Loucy (cell line): ENCODE measurements around the gene PCSK5.

Experiments
- H2AFZ ChIP-seq: fragments of 200-600 bp; sonication (generic); 2 replicates; pipeline ENCODE4 v1.6.0; 2016; ENCODE audit warnings: antibody characterized with exemption, mild to moderate bottlenecking, low read length, moderate library complexity
- H3F3A ChIP-seq: fragments of 200-600 bp; 2 replicates; pipeline ENCODE4 v1.6.0; 2016; ENCODE audit warnings: antibody characterized with exemption, low read depth, mild to moderate bottlenecking
- H3K27me3 ChIP-seq: fragments of 200-600 bp; sonication (generic); 2 replicates; pipeline ENCODE4 v1.6.1; 2014; ENCODE audit warnings: low read length, mild to moderate bottlenecking; ENCODE audit not compliant: insufficient read depth, poor library complexity, severe bottlenecking
- H3K36me3 ChIP-seq: fragments of 200-600 bp; sonication (generic); 2 replicates; pipeline ENCODE4 v1.6.1; 2016; ENCODE audit warnings: low read length; ENCODE audit not compliant: insufficient read depth
- H3K4me1 ChIP-seq: fragments of 200-600 bp; sonication (generic); 2 replicates; pipeline ENCODE4 v1.5.1; 2014; ENCODE audit warnings: low read length, mild to moderate bottlenecking; ENCODE audit not compliant: insufficient read depth, poor library complexity, severe bottlenecking
- H3K4me2 ChIP-seq: fragments of 200-600 bp; sonication (generic); 2 replicates; pipeline ENCODE4 v1.6.0; 2014; ENCODE audit warnings: antibody characterized with exemption, low read length, low read depth, mild to moderate bottlenecking; ENCODE audit not compliant: poor library complexity, severe bottlenecking
- H3K4me3 ChIP-seq: fragments of 200-600 bp; sonication (generic); 2 replicates; pipeline ENCODE4 v1.5.1; 2014; ENCODE audit warnings: low read length, mild to moderate bottlenecking, mixed read lengths; ENCODE audit not compliant: poor library complexity, severe bottlenecking
- H3K79me2 ChIP-seq: fragments of 200-600 bp; sonication (generic); 2 replicates; pipeline ENCODE4 v1.6.1; 2014; ENCODE audit warnings: low read length; ENCODE audit not compliant: insufficient read depth
- H3K9ac ChIP-seq: fragments of 200-600 bp; sonication (generic); 2 replicates; pipeline ENCODE4 v1.6.0; 2014; ENCODE audit warnings: mild to moderate bottlenecking, low read depth, low read length, moderate library complexity; ENCODE audit not compliant: poor library complexity, severe bottlenecking
- H3K9me2 ChIP-seq: fragments of 200-600 bp; sonication (generic); replicated peaks from 2 replicates; pipeline ENCODE4 v1.6.1; 2016; ENCODE audit warnings: low read depth, low read length, mixed read lengths
- H3K9me3 ChIP-seq: fragments of 200-600 bp; sonication (generic); 2 replicates; pipeline ENCODE4 v1.6.1; 2014; ENCODE audit warnings: mild to moderate bottlenecking, antibody characterized with exemption, low read length, low read depth; ENCODE audit not compliant: insufficient read depth
- H4K20me1 ChIP-seq: fragments of 200-600 bp; sonication (generic); 2 replicates; pipeline ENCODE4 v1.6.0; 2014; ENCODE audit warnings: antibody characterized with exemption, low read length, mild to moderate bottlenecking; ENCODE audit not compliant: insufficient read depth, poor library complexity, severe bottlenecking
- EZH2phosphoT487 ChIP-seq: fragments of 200-600 bp; IDR thresholded peaks from 2 replicates; pipeline ENCODE4 v1.6.1; 2018; ENCODE audit warnings: antibody characterized with exemption, mild to moderate bottlenecking, moderate library complexity, borderline replicate concordance
- TF ChIP-seq, protein P1 (sequence below): fragments of 200-600 bp; sonication (generic); conservative IDR thresholded peaks from 2 replicates; pipeline ENCODE4 v1.5.1; 2014; ENCODE audit warnings: mild to moderate bottlenecking, antibody characterized with exemption, low read length

Gene PCSK5

DNA sequence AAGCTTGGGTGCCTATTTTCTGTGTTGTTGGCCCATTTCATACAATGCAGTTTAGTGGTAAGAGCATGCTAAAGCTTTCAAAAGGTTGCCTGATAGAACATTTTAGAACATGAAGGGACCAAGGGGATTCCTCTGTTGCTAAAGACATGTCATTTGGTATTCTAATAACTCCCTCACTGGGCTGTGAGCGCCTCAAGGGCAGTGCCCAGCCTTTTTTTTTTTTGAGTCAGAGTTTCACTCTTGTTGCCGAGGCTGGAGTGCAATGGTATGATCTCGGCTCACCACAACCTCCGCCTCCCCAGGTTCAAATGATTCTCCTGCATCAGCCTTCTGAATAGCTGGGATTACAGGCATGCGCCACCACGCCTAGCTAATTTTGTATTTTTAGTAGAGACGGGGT is 77.1 kb downstream of the PCSK5 start:
- Histone ChIP-seq H3K9ac (no peak overlapping the region), H3K9me2 (no peaks in the 10 kb centered on the region), H3K36me3 (no peaks in the 10 kb centered on the region), H3K4me3 (no peak overlapping the region), H3K4me2 (no peak overlapping the region), H2AFZ (no peak overlapping the region), H4K20me1 (no peaks in the 10 kb centered on the region), H3K27me3 (no peaks in the 10 kb centered on the region), H3F3A (no peaks in the 10 kb centered on the region), H3K9me3 (no peaks in the 10 kb centered on the region), H3K4me1 (no peaks in the 10 kb centered on the region), H3K79me2 (no peaks in the 10 kb centered on the region)
- TF ChIP-seq, protein P1, sequence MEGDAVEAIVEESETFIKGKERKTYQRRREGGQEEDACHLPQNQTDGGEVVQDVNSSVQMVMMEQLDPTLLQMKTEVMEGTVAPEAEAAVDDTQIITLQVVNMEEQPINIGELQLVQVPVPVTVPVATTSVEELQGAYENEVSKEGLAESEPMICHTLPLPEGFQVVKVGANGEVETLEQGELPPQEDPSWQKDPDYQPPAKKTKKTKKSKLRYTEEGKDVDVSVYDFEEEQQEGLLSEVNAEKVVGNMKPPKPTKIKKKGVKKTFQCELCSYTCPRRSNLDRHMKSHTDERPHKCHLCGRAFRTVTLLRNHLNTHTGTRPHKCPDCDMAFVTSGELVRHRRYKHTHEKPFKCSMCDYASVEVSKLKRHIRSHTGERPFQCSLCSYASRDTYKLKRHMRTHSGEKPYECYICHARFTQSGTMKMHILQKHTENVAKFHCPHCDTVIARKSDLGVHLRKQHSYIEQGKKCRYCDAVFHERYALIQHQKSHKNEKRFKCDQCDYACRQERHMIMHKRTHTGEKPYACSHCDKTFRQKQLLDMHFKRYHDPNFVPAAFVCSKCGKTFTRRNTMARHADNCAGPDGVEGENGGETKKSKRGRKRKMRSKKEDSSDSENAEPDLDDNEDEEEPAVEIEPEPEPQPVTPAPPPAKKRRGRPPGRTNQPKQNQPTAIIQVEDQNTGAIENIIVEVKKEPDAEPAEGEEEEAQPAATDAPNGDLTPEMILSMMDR = no peak
- no peak for TF ChIP-seq EZH2phosphoT487

DNA sequence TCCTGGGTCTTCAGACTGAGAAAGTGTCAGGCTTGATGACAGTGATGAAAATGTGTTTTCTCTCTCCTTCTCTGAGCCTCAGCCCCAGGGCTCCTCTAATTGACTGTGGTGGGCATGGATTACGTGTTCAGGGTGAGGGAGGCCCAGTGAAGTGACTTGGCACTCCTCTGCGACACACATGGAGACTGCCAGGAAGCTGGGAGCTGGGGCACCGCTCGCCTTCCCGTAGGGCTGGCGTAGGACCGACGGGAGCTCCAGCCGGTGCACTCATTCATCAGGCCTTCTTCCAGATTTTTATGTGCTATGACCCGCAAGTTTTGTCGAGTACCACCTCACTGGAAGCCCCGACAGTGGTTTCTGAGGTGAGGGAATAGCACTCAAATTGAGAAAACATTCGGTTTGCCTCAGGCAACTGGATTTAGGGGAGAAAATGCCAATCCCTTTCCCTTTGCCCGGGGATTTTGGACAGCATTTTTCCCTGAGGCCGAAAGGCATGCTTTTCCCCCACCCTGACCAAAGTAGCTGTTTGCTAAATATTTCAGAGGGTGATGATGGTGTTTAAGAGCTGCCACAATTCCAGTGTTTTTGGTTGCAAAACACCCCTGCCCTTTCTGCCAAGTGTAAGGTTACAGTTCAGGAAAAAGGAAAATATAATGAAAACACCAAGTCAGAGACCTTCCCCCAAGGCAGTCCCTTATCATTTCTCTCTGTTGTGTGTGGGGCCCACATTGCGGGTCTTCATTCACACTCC is 83.7 kb downstream of the PCSK5 start:
- no peaks in the 10 kb centered on the region for H3K4me1 ChIP-seq
- H3K9me3 ChIP-seq = no peaks in the 10 kb centered on the region
- no peaks in the 10 kb centered on the region for H3K9me2 ChIP-seq
- no peaks in the 10 kb centered on the region for H3K27me3 ChIP-seq
- no peak overlapping the region for H3K9ac ChIP-seq
- no peaks in the 10 kb centered on the region for H4K20me1 ChIP-seq
- no peak overlapping the region for H2AFZ ChIP-seq
- no peaks in the 10 kb centered on the region for H3K36me3 ChIP-seq
- H3K4me3 ChIP-seq = no peak overlapping the region
- TF ChIP-seq, protein P1 = no peak
- TF ChIP-seq EZH2phosphoT487 = no peak
- H3K79me2 ChIP-seq = no peaks in the 10 kb centered on the region
- no peak overlapping the region for H3K4me2 ChIP-seq
- no peaks in the 10 kb centered on the region for H3F3A ChIP-seq

DNA sequence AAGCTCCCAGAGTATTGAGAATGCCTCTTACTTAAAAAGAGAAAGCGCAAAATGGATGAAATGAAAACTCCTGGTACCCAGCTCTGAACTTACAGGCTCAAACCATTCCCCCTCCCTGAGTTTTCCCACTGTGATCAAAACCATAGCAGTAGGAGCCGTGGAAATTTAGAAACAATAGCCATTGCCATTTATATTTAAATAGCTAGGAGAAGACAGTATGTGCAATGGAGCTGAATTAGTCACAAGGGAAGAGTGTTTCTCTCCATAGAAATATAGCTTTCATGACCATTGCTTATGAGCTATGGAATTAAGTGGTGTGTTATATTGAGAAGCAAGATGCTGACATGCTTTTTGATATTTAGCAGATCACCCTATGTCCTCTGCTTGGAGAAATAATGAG is 84.6 kb downstream of the PCSK5 start:
- H3F3A ChIP-seq = no peaks in the 10 kb centered on the region
- no peaks in the 10 kb centered on the region for H3K79me2 ChIP-seq
- no peaks in the 10 kb centered on the region for H3K27me3 ChIP-seq
- no peak for TF ChIP-seq EZH2phosphoT487
- TF ChIP-seq, protein P1 = no peak
- no peaks in the 10 kb centered on the region for H3K9me2 ChIP-seq
- no peaks in the 10 kb centered on the region for H3K36me3 ChIP-seq
- no peak overlapping the region for H3K4me2 ChIP-seq
- H3K9ac ChIP-seq = no peak overlapping the region
- no peak overlapping the region for H2AFZ ChIP-seq
- no peak overlapping the region for H3K4me3 ChIP-seq
- no peaks in the 10 kb centered on the region for H3K9me3 ChIP-seq
- H4K20me1 ChIP-seq = no peaks in the 10 kb centered on the region
- no peaks in the 10 kb centered on the region for H3K4me1 ChIP-seq
